Liver (tissue), 9 donors: Measurements from ENCODE around the gene SNAPC3. TPM values are rescaled to one million over a fixed set of nuclear protein-coding genes. Genes with fewer than 3 reads are reported as not detected.
A peak's percentile ranks its signal among the peaks of the same experiment; 100 is the strongest.

ENCODE experiments used
- DNase-seq: peaks from one replicate; pipeline ENCODE4 v3.0.0-alpha.2; 2017; ENCODE audit warnings: low spot score
- H3K27ac ChIP-seq, 2 donors: one replicate each; pipeline ENCODE4 v1.7.0; 2013; ENCODE audit warnings: inconsistent platforms in 2 of 2, low read length in 2 of 2, control low read depth in 1 of 2, low read depth in 1 of 2, mild to moderate bottlenecking in 1 of 2
- H3K27me3 ChIP-seq, 4 donors: one replicate each; pipeline versions ENCODE4 v1.6.1 to v1.7.0; 2013; ENCODE audit warnings: low read length in 3 of 4, inconsistent platforms in 1 of 4, mild to moderate bottlenecking in 1 of 4, moderate library complexity in 1 of 4; ENCODE audit not compliant: control insufficient read depth in 4 of 4, insufficient read depth in 4 of 4
- H3K36me3 ChIP-seq, 4 donors: one replicate each; pipeline versions ENCODE4 v1.6.1 to v1.7.0; 2013; ENCODE audit warnings: low read length in 3 of 4, mild to moderate bottlenecking in 3 of 4, low read depth in 1 of 4, moderate library complexity in 1 of 4; ENCODE audit not compliant: control insufficient read depth in 4 of 4, insufficient read depth in 3 of 4
- H3K4me1 ChIP-seq, 4 donors: one replicate each; pipeline versions ENCODE4 v1.6.1 to v1.7.0; 2013; ENCODE audit warnings: low read length in 3 of 4, mild to moderate bottlenecking in 3 of 4, moderate library complexity in 1 of 4; ENCODE audit not compliant: control insufficient read depth in 4 of 4, insufficient read depth in 4 of 4
- H3K4me3 ChIP-seq, 3 donors: one replicate each; pipeline versions ENCODE4 v1.6.1 to v1.7.0; 2013; ENCODE audit warnings: low read length in 3 of 3, control low read depth in 1 of 3, low read depth in 1 of 3, mild to moderate bottlenecking in 1 of 3
- H3K9ac ChIP-seq, 2 donors: one replicate each; pipeline ENCODE4 v1.7.0; 2013; ENCODE audit warnings: low read length in 2 of 2, mild to moderate bottlenecking in 2 of 2, moderate library complexity in 2 of 2, control low read depth in 1 of 2, low read depth in 1 of 2
- H3K9me3 ChIP-seq, 4 donors: one replicate each; pipeline versions ENCODE4 v1.6.1 to v1.7.0; 2013; ENCODE audit warnings: low read length in 3 of 4; ENCODE audit not compliant: control insufficient read depth in 4 of 4
- ATF3 ChIP-seq: IDR thresholded peaks from 2 replicates; pipeline ENCODE4 v1.6.1; 2016; ENCODE audit warnings: antibody characterized with exemption
- CTCF ChIP-seq: fragments of 150-350 bp; IDR thresholded peaks from 2 replicates; pipeline ENCODE4 v1.5.1; 2017; ENCODE audit warnings: improper control_type of control experiment, low read depth, low read length; ENCODE audit not compliant: missing input control
- EGR1 ChIP-seq, 2 donors: IDR thresholded peaks; 2 replicates each; pipeline ENCODE4 v1.6.1; 2016 to 2018; ENCODE audit warnings: antibody characterized with exemption in 2 of 2, low read depth in 2 of 2
- FOXA1 ChIP-seq: IDR thresholded peaks from 2 replicates; pipeline ENCODE4 v1.6.1; 2016; ENCODE audit warnings: antibody characterized with exemption
- FOXA2 ChIP-seq: IDR thresholded peaks from 2 replicates; pipeline ENCODE4 v1.6.1; 2016; ENCODE audit warnings: antibody characterized with exemption
- GABPA ChIP-seq, 2 donors: IDR thresholded peaks in 1 of 2; conservative IDR thresholded peaks in 1 of 2; 2 replicates each; pipeline ENCODE4 v1.6.1; 2016; ENCODE audit warnings: antibody characterized with exemption in 2 of 2, mild to moderate bottlenecking in 1 of 2, moderate library complexity in 1 of 2
- HNF4A ChIP-seq, 2 donors: conservative IDR thresholded peaks; 2 replicates each; pipeline ENCODE4 v1.6.1; 2016; ENCODE audit warnings: antibody characterized with exemption in 2 of 2, mild to moderate bottlenecking in 2 of 2
- HNF4G ChIP-seq: IDR thresholded peaks from 2 replicates; pipeline ENCODE4 v1.6.1; 2016; ENCODE audit warnings: antibody characterized with exemption
- JUND ChIP-seq, 2 donors: IDR thresholded peaks; 2 replicates each; pipeline ENCODE4 v1.6.1; 2016; ENCODE audit warnings: antibody characterized with exemption in 2 of 2
- MAX ChIP-seq: IDR thresholded peaks from 2 replicates; pipeline ENCODE4 v1.6.1; 2016; ENCODE audit warnings: antibody characterized with exemption
- NR2F2 ChIP-seq: IDR thresholded peaks from 2 replicates; pipeline ENCODE4 v1.6.1; 2016; ENCODE audit warnings: antibody characterized with exemption
- RAD21 ChIP-seq, 2 donors: IDR thresholded peaks; 2 replicates each; pipeline ENCODE4 v1.6.1; 2016; ENCODE audit warnings: antibody characterized with exemption in 2 of 2, mild to moderate bottlenecking in 2 of 2
- REST ChIP-seq: IDR thresholded peaks from 2 replicates; pipeline ENCODE4 v1.6.1; 2016; ENCODE audit warnings: antibody characterized with exemption, mild to moderate bottlenecking
- RXRA ChIP-seq, 2 donors: IDR thresholded peaks; 2 replicates each; pipeline ENCODE4 v1.6.1; 2017 to 2018; ENCODE audit warnings: antibody characterized with exemption in 2 of 2, mild to moderate bottlenecking in 1 of 2
- SP1 ChIP-seq: IDR thresholded peaks from 2 replicates; pipeline ENCODE4 v1.6.1; 2018; ENCODE audit warnings: antibody characterized with exemption, mild to moderate bottlenecking
- TAF1 ChIP-seq: conservative IDR thresholded peaks from 2 replicates; pipeline ENCODE4 v1.6.1; 2016; ENCODE audit warnings: antibody characterized with exemption, mild to moderate bottlenecking
- YY1 ChIP-seq: IDR thresholded peaks from 2 replicates; pipeline ENCODE4 v1.6.1; 2016; ENCODE audit warnings: antibody characterized with exemption, mild to moderate bottlenecking
- ZBTB33 ChIP-seq: IDR thresholded peaks from 2 replicates; pipeline ENCODE4 v1.6.1; 2016; ENCODE audit warnings: antibody characterized with exemption
- WGBS: extraction: QIAGEN DNeasy Blood & Tissue Kit; methylation state at CpG from one replicate; pipeline ENCODE4 v1.1.7; 2013; 5-methylcytosine and 5-hydroxymethylcytosine counted together
- polyA plus RNA-seq, 2 donors: library from polyadenylated mRNA; stranded (reverse) in 1 of 2; unstranded in 1 of 2; fragments of 200-250 nt in 1 of 2; fragments of >200 nt in 1 of 2; fragmentation: Nextera tagmentation in 1 of 2; extraction: Ambion mirVana in 1 of 2; gene quantifications; one replicate each; pipeline versions ENCODE4 v1.2.1 to v1.2.3, GENCODE V29; 2013 to 2015
- total RNA-seq, 2 donors: library from RNA; depleted of rRNA; stranded (reverse); fragments of >200 nt; gene quantifications; one replicate each; pipeline ENCODE4 v1.2.3, GENCODE V29; 2014
- donor health status: healthy.
- donor health status: healthy.
- donor health status: healthy.
- donor health status: healthy.
- donor health status: healthy.

SNAPC3 gene
- total and polyA plus RNA-seq, 4 donors, result 7.4 to 19.6 (median 13.5) TPM

- TF ChIP-seq YY1 (no peak), RAD21 (IDR thresholded peaks at IDR 0.05) (peak in 1 of 2 donors; percentile 47), HNF4G (no peak), CTCF (peak; percentile 16)
- peak; percentile 44 for DNase-seq
- H3K36me3 ChIP-seq, result no peaks in the 10 kb centered on the region
- WGBS, result 81% methylated on average over 4 of the region's 4 CpGs
- no peak overlapping the region for H3K9ac ChIP-seq
- no peaks in the 10 kb centered on the region for H3K4me1 ChIP-seq
- H3K9me3 ChIP-seq, result no peaks in the 10 kb centered on the region
- H3K4me3 ChIP-seq, result no peak overlapping the region
- H3K27ac ChIP-seq, result no peak overlapping the region
- H3K27me3 ChIP-seq, result no peaks in the 10 kb centered on the region
Measured at GRCh38 chr9:15403155-15403554, 19.5 kb upstream of the SNAPC3 start.

- no peak for DNase-seq
- WGBS, result 90% methylated on average over 1 of the region's 1 CpG
- Histone ChIP-seq H3K4me3 (no peak overlapping the region), H3K9ac (no peak overlapping the region), H3K36me3 (no peaks in the 10 kb centered on the region), H3K9me3 (no peaks in the 10 kb centered on the region), H3K27ac (no peak overlapping the region), H3K27me3 (no peaks in the 10 kb centered on the region), H3K4me1 (no peaks in the 10 kb centered on the region)
- TF ChIP-seq TAF1 (no peak), REST (no peak), RXRA (IDR thresholded peaks at IDR 0.05) (no peak), FOXA2 (no peak), HNF4A (conservative IDR thresholded peaks at IDR 0.05) (no peak), ATF3 (no peak), HNF4G (no peak), NR2F2 (no peak), CTCF (no peak), SP1 (no peak), ZBTB33 (no peak), MAX (no peak), FOXA1 (no peak), EGR1 (IDR thresholded peaks at IDR 0.05; ENCODE audit: low read depth in 2 of 2) (no peak), GABPA (IDR thresholded peaks at IDR 0.05 in 1 of 2, conservative IDR thresholded peaks at IDR 0.05 in 1 of 2) (no peak), RAD21 (IDR thresholded peaks at IDR 0.05) (no peak), JUND (IDR thresholded peaks at IDR 0.05) (no peak), YY1 (no peak)
Measured at GRCh38 chr9:15404171-15404570, 18.5 kb upstream of the SNAPC3 start.
